Head of caudate nucleus (tissue), 42 donors: Measurements from ENCODE around the gene PGAP1.
"Not testable (repeated sequence)": the region's sequence is repeated elsewhere in the genome, so short reads cannot be mapped to it uniquely, and the experiment has no call there.

Experiments
- DNase-seq, 42 donors: peaks; one replicate each; pipeline versions ENCODE4 v3.0.0 to v3.0.0-alpha.2; 2020 to 2021; ENCODE audit warnings: mixed read lengths in 7 of 42
- intact Hi-C: fragments of 100-400 bp; cut with DNase I; formaldehyde crosslinking; loops from one replicate; pipeline ENCODE4 v1.15.0; 2022

Gene PGAP1

DNA sequence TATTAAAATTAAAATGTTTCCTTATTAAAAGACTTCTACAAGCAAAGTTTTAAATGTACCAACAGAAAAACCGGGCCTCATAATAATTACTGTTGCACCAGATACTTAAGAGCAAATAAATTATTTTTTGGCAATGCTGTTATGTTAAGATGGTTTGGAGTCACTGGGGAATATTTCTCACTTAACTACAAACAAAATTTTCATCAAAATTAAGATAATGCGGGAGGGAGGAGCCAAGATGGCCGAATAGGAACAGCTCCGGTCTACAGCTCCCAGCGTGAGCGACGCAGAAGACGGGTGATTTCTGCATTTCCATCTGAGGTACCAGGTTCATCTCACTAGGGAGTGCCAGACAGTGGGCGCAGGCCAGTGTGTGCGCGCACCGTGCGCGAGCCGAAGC is 21.1 kb downstream of the PGAP1 start:
- DNase-seq, intact Hi-C loops: not testable (repeated sequence)

DNA sequence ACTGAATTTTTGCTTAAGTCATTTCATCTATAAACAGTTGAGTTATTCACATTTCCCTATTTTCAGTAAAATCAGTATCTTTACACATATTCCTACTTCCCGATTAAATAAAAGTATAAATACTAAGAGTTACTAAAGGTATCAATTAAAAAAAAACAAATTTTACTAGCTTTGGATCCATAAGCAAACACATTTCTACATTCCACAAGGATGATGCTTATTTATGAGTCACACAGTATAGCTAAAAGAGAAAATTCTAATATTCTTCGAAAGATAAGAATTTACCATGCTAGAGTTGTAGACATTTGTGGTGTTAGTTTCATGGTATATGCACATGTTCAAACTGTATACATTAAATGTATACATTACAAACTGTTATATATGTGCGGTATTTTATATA is 23.7 kb downstream of the PGAP1 start:
- intact Hi-C loops = no loop called here
- no peak for DNase-seq

DNA sequence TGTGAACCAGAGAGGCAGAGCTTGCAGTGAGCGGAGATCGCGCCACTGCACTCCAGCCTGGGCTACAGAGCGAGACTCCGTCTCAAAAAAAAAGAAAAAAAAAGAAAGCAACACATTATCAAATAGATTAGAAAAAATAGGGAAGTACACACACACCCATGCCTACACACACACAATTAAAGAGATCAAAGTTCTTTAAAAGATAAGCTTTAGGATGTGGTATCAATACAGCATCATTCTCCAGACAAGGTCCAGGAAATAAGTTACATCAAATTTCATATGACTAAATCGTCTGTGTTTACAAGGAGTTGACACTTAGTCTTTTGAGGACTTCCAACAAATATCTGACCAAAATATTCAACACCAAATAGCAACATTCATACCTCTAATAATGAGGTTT is 25.7 kb downstream of the PGAP1 start:
- no peak for DNase-seq
- intact Hi-C loops = no loop called here

DNA sequence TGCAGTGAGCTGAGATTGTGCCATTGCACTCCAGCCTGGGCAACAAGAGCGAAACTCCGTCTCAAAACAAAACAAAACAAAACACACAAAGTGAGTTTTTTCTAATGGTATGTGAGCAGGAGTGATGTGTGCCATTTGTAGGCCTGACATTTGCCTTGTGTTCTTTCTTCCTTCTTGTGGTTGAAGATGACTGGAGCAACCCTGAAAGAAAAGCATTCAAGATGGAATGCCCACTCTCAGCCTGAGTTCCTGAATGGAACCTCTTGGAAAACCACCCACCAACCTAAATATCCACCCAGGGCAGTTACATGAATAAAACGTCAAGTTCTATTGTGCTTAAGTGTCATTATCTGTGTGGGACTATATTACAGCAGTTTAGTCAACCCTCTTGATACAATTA is 26.5 kb downstream of the PGAP1 start:
- no peak for DNase-seq
- intact Hi-C loops = no loop called here

DNA sequence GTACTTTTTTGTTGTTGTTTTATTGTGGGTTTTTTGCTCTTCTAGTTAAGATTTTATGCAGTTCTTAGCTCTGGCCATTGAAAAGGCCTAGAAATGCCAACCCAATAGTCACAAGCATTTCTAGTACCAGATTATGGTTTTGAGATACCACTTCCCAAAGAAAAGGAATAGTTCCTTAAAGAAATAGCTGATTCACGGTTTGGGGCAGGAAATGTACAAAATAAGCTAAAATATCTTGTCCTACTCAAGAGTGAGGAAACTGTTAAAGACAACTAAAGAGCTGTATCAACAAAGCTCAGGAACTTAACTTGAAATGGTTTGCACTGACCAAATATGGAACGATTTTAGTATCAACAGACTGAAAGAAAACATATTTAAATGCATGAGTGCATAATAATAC is 35.4 kb downstream of the PGAP1 start:
- no peak for DNase-seq

DNA sequence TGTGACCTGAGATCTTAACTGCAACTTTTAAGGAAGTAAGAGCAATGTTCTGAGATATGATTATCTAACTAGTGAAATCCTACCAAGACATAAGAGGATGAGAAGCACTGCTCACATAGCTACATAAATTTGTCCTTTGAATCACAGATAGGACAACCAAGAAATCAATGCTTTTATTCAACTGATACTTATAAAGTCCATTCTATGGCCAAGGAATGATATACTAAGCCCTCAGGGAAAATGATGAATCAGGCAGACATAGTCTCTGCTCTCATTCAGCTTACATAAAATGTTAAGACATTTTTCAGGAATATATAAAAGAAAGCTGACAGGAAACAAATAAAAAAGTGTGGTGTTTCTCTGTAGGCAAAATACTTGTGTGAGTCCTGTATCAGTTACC is 39.1 kb downstream of the PGAP1 start:
- intact Hi-C loops = no loop called here
- DNase-seq = no peak

More for the DNA sequence above, 35.4 kb downstream of the PGAP1 start:
- intact Hi-C loops = no loop called here

DNA sequence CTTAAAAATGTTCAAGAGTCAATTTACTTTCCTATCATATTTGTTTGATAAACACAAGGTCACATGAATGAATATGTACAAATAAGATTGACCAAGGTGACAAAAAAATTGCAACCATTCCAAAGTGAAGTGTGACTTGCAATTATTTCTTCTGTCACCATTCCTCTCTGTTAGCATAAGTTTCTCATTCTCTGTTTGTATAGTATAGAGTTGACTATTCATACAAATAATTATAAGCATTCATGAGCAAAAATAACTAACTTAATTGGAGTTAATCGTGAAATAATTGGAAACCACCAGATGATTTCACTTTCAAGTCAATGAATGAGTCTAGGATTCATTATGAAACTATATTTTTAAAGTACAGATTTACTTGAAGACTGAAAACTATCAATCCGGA is 42.1 kb downstream of the PGAP1 start:
- intact Hi-C loops = no loop called here
- DNase-seq = no peak

DNA sequence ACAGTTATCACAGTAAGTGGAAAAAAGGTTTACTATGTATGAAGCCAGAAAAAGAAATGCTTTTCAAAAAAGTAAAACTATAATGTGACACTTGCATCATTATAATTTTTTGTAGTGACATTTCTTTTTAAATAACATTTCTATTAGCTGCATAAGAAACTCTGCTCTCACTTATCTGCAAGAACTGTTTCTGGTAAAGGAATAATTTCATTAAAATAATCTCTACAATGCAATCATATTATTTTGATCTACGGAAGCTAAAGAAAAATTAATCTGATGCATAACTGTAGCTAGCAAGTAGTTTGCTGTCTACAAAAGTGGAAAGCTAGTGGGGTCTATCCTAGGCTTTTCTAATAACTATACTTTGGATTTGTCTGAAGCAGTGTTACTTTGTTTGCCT is 50.1 kb downstream of the PGAP1 start:
- intact Hi-C loops = no loop called here
- DNase-seq = no peak

DNA sequence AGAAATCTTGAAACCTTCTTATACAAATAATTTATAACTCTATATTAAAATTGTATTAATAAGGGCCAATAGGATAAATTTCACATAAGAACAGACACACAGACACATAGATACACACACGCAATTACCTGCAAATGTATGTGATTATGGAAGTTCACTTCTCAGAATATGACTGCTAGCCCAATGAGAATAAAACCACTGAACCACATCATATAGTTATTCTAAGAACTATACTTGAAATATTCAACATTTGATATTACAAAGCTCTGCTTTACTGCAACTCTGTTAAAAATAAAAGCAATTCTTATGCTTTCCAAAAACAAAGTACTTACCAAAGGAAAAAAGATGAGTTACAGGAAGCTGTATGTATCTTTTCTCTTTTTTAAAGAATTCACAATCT is 51.1 kb downstream of the PGAP1 start:
- intact Hi-C loops = no loop called here
- DNase-seq = no peak

DNA sequence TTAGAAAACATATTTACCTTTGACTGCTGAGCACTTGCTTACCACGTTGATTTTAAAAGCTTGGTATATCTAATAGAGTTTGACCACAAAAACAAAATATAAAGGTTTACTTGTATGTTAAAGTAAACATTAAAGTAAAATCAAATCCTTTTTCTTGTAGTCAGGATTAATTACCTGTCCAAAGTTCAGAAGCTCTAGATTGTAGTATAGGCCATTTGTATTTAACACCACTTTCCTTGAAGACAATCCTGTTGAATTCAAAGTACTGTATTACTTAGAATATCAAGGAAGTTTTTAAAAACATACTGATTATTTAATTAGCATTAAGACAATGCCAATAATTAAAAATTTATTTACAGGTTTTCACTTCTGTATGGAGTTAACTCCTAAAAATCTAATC is 53.0 kb downstream of the PGAP1 start:
- no peak for DNase-seq
- intact Hi-C loops = no loop called here

DNA sequence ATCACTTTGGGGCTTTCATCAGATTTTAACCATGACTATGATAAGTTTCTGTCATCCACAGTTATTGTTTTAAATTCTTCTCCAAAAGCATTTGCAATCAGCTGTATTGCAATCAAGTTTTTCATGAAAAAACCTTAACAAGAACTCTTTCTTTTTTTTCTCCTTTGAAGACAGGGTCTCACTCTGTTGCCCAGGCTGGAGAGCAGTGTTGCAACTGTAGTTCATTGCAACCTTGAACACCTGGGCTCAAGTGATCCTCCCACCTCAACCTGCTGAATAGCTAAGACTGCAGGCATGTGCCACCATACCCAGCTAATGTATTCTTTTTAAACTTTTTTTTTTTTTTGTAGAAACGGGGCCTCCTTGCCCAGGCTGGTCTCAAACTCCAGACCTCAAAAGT is 71.9 kb downstream of the PGAP1 start:
- no peak for DNase-seq
- intact Hi-C loops = loop anchor here (5.0 kb wide), 1 partner anchor 253 kb away; no protein-coding TSS in a partner anchor

DNA sequence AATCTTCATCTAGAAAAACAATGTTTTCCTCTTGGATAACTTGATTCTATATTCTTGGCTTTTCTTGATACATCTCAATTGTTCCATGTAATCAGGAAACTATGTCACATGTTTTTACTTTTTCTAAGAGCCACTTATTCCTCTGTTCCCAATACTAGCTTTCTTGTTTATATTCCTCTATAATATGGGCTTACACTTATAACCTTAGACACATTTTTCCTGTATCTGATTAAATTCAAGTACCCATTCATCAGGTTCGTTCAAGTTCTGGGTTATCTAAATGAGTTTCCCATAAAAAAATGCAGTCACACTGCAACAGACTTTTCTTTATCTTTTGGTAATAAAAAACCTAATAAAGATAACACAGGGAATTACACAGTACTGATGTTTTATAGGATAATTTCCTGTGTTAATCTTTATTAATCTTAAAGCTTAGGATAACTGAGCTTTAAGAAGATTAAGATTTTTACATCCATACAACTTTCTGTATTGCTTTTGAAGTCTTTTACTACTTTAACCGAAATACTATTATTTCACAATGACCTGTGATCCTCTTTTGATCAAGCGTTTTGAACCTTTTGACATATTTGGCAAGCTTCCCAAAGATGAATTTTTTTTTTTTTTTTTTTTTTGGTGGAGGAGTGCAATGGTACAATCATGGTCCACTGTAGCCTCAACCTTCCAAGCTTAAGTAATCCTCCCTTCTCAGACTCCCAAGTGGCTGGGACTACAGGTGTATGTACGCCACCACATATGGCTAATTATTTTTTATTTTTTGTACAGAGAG is 73.0 kb downstream of the PGAP1 start:
- intact Hi-C loops = loop anchor here (5.0 kb wide), 1 partner anchor 254 kb away; no protein-coding TSS in a partner anchor
- no peak for DNase-seq

DNA sequence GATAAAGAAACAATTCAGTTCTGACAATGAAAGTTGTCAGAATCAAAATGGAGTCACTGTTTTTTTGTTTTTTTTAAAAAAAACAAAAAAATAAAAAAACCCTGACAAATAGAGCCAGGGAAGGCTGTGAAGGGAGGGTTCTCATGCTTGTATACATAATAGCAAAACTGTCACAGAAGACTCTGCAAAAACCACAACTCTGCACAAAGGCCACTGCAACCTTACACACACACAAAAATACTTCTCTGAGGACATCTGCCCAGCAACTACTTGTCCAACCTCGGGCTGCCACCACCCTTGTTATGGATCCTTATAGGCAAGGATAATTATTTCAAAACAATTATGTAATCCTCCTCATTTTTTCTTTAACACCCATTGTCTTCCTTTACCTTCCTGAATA is 75.4 kb downstream of the PGAP1 start:
- intact Hi-C loops = loop anchor here (5.0 kb wide), 1 partner anchor 256 kb away; no protein-coding TSS in a partner anchor
- no peak for DNase-seq

DNA sequence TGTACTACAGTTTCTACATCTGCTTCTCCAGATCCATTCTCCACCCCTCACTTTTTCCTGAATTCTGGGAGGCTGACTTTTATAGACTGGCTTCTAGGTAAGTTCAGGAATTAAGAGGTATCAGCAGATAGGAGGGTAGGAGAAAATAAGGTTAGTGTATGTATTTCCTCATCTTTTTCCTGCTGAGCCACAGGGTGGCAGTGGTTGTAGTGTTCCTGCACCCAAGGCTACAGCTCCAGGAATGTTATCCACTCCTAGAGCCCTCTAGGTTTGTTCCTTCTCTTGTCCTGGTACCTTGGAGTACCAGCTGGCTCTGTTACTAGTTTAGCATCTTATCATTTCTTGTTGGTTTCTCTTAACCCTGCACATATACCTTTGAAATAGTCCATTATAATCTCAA is 76.6 kb downstream of the PGAP1 start:
- peak in 31 of 42 donors; percentile 7 to 77 (median 38) for DNase-seq
- intact Hi-C loops = loop anchor here (5.0 kb wide), 1 partner anchor 257 kb away; no protein-coding TSS in a partner anchor

DNA sequence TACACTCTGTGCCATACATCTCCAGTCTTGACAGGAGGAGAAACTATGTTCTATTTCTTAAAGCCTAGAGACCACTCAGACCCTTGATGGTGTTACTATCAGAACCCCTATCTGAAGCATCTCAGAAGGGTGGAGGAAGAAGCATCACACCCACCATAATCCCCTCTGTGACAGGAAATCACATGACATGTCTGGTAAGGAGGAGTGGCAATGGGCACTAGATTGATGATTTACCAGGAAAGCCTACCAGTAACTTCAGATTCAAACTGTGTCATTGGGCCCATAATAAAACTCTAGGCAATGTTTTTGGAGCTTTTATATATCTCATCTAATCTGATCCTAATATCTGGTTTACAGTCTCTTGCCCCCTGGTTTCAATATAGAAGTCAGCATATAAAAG is 80.2 kb downstream of the PGAP1 start:
- intact Hi-C loops = no loop called here
- no peak for DNase-seq

DNA sequence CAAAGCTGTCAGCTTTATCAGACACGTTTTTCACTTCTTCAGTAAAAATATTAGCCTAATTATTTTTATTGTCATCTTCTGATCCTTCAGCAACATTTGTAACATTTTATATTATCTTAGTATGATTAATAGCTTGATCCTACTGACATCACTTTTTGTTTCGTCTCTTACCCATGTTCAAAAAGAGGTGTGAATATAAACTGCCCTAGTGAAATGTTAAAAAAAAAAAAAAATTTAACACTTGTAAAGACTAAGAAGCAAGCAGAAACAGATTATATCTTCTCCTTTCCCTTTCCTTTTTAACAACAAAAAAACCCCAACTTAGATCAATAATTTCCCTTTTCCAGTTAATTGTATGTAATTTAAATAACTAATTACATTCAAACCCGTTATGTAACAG is 81.1 kb downstream of the PGAP1 start:
- intact Hi-C loops = no loop called here
- no peak for DNase-seq

DNA sequence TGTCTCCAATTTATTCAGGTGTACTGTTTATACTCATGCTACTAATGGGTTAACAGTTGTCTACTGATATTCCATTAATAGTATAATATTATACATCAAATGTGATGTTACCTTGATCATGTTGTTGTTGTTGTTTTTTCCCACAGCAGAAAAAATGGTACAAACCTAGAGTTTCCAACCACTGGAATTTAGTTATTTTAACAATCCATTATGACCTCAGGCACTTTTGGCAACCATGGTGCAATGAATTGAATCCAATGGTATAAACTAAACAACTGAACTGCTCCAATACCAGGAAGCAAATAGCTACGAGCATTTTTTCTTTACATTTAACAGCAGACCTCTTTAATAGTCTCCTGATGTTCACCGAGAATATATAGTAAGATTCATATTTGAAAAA is 86.3 kb downstream of the PGAP1 start:
- no peak for DNase-seq
- intact Hi-C loops = no loop called here

DNA sequence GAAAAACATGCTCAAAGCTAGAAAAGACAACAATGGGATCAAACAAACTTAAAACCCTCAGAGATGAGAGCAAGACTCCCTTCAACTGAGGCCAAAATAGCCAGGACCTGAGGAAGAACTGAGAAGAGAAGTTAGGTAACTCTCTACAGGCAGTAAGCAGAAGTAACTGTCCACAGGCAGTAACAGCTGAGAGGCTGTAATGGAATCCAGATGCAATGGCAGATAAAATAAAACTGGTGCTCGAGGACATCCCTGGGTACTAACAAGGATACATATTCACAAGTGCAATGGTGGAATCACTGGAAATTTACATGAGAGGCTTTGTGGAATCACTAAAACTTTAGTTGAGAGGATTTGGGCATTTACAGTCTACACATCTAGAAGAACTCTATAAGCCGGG is 86.9 kb downstream of the PGAP1 start:
- intact Hi-C loops = no loop called here
- no peak for DNase-seq

DNA sequence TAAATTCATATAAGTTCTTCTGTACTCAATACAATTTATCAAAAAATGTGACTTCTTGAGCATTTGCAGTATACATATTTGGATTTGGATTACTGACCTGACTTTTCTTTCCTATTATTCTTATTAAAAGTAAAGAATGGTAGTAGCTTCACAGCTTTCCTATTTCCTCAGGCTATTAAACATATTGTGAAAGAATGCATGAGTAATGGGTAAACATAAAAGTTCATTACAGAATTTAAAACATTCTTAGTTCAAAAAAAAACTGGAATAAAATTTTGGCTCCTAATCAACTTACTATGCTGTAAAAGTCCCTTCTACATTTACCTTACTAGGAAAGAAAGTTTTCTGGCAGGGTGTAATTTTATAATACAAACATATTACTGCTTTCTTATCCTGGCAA is 90.1 kb downstream of the PGAP1 start:
- intact Hi-C loops = no loop called here
- DNase-seq = no peak

DNA sequence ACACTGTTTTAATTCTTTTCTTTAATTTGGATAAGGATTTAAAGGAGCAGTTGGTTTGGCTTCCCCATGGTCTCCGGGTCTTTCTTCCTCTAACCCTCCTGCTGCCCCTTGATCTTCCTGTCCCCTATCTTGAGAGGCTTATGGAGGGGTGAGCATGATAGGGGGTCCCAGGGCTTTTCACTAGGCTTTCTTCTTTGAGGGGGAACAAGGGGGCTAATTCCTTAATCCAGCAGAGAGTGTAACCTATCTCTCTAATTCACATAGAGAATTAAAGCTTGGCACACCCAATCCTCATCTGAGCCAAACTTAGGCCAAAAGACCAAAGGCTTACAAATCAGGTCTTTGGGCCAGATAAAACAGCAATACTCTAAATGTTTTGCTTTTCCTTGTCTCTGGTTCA is 95.8 kb downstream of the PGAP1 start:
- intact Hi-C loops = no loop called here
- DNase-seq = no peak

DNA sequence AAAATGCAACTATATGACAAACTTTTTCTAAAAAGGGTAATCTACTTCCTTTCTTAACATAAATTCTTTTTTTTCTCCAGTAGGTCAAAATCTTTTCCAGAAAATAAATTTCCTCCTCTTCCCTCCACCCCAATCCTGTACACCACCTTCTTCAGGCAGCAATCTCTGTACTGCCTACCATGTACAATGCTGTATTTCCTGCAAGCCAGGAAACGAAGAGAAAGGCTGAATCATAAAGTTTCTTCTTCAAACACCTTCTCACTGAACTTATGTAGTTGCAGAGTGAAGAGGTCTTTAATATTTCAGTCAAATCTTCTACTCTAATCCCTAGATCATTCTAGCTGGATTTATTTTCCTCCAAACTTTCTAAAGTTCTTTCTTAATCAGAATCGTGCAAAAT is 99.2 kb downstream of the PGAP1 start:
- intact Hi-C loops = no loop called here
- DNase-seq = no peak
